KMS-11 (cell line): Measurements from ENCODE around the gene RRAGD.
"Not testable (repeated sequence)": the region's sequence is repeated elsewhere in the genome, so short reads cannot be mapped to it uniquely, and the experiment has no call there.

Experiments
- H2AFZ ChIP-seq: fragments of 200-600 bp; sonication (generic); 2 replicates; pipeline ENCODE4 v1.6.1; 2016; ENCODE audit warnings: antibody characterized with exemption, mixed run types, low read depth
- H3K27ac ChIP-seq: fragments of 200-600 bp; sonication (generic); 2 replicates; pipeline ENCODE4 v1.6.1; 2016; ENCODE audit warnings: mild to moderate bottlenecking, mixed run types
- H3K27me3 ChIP-seq: fragments of 200-600 bp; sonication (generic); 2 replicates; pipeline ENCODE4 v1.6.1; 2017; ENCODE audit warnings: mild to moderate bottlenecking, low read depth, mixed run types, moderate library complexity; ENCODE audit not compliant: insufficient read depth
- H3K36me3 ChIP-seq: fragments of 200-600 bp; sonication (generic); 2 replicates; pipeline ENCODE4 v1.6.1; 2017; ENCODE audit warnings: mild to moderate bottlenecking, mixed run types; ENCODE audit not compliant: insufficient read depth
- H3K4me1 ChIP-seq: fragments of 200-600 bp; sonication (generic); 2 replicates; pipeline ENCODE4 v1.6.1; 2016; ENCODE audit warnings: mild to moderate bottlenecking, low read depth, mixed run types; ENCODE audit not compliant: poor library complexity, severe bottlenecking
- H3K4me2 ChIP-seq: fragments of 200-600 bp; sonication (generic); 2 replicates; pipeline ENCODE4 v1.7.0; 2016; ENCODE audit warnings: mild to moderate bottlenecking, mixed run types
- H3K4me3 ChIP-seq: fragments of 200-600 bp; sonication (generic); IDR thresholded peaks from 2 replicates; pipeline ENCODE4 v1.6.1; 2017; ENCODE audit warnings: low read depth, low read length, mixed read lengths; ENCODE audit not compliant: insufficient read depth
- H3K79me2 ChIP-seq: fragments of 200-600 bp; sonication (generic); 2 replicates; pipeline ENCODE4 v1.6.1; 2016; ENCODE audit warnings: low read depth, mixed run types; ENCODE audit not compliant: insufficient read depth
- H3K9ac ChIP-seq: fragments of 200-600 bp; sonication (generic); 2 replicates; pipeline ENCODE4 v1.6.1; 2016; ENCODE audit warnings: mild to moderate bottlenecking, mixed run types
- H4K20me1 ChIP-seq: fragments of 200-600 bp; sonication (generic); 2 replicates; pipeline ENCODE4 v1.6.1; 2016; ENCODE audit warnings: mild to moderate bottlenecking, mixed run types; ENCODE audit not compliant: insufficient read depth
- TF ChIP-seq, protein P1 (sequence below): fragments of 200-600 bp; sonication (generic); conservative IDR thresholded peaks from 2 replicates; pipeline ENCODE4 v1.6.1; 2017; ENCODE audit warnings: low read depth, mild to moderate bottlenecking, antibody characterized with exemption, low read length, moderate library complexity, mixed read lengths

RRAGD gene

DNA sequence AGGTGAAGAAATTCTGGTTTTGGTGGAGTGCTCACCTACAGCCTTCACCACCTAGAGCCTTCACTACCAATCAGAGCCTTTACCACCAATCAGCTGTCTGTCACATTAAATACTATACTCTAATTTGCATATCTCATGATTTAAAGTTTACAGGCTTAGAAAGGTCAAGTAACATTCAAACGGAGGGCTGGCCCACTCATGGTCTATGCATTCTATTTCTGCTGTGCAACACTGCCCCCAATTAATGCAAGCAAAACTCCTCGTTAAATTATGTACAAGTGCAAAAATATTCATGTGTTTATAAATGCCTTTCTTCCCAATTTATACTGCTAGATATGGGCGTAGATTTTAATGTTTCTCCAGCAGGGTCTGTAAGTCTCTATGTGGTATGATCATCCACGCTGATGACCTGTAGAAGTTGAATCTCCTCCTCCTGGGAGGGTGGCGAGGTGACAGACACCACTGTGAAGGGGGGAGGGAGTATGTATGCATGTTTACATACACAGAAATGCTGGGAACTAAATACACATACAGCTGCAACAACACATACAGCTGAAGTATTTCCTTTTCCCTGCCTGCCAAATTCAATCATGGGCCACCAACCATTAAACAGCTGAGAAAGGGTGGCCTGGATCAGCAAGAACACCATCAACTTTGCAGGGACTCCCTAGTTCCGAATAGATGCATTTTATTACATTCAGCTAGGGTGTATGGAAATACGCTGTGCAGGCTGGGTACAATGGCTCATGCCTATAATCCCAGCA, 13.1 kb downstream of the RRAGD start:
- Histone ChIP-seq H3K79me2 (no peaks in the 10 kb centered on the region), H3K4me1 (peaks cover 17% of the 10 kb centered on the region), H3K4me3 (no peak overlapping the region), H4K20me1 (no peaks in the 10 kb centered on the region), H3K36me3 (no peaks in the 10 kb centered on the region; the same call in 1 of the 2 replicates), H3K27me3 (no peaks in the 10 kb centered on the region), H3K27ac (no peak overlapping the region), H3K9ac (no peak overlapping the region), H2AFZ (no peak overlapping the region), H3K4me2 (no peak overlapping the region)
- TF ChIP-seq, protein P1, sequence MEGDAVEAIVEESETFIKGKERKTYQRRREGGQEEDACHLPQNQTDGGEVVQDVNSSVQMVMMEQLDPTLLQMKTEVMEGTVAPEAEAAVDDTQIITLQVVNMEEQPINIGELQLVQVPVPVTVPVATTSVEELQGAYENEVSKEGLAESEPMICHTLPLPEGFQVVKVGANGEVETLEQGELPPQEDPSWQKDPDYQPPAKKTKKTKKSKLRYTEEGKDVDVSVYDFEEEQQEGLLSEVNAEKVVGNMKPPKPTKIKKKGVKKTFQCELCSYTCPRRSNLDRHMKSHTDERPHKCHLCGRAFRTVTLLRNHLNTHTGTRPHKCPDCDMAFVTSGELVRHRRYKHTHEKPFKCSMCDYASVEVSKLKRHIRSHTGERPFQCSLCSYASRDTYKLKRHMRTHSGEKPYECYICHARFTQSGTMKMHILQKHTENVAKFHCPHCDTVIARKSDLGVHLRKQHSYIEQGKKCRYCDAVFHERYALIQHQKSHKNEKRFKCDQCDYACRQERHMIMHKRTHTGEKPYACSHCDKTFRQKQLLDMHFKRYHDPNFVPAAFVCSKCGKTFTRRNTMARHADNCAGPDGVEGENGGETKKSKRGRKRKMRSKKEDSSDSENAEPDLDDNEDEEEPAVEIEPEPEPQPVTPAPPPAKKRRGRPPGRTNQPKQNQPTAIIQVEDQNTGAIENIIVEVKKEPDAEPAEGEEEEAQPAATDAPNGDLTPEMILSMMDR = no peak

DNA sequence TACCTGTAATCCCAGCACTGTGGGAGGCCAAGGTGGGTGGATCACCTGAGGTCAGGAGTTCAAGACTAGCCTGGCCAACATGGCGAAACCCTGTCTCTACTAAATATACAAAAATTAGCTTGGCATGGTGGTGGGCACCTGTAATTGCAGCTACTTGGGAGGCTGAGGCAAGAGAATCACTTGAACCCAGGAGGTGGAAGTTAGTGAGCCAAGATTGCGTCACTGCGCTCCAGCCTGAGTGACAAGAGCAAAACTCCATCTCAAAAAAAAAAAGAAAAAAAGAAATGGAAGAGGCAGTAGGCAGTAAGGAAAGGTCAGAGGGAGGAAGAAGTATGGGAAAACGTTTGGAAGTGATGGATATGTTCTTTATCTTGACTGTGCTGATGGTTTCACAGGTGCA, 14.2 kb downstream of the RRAGD start:
- H3K4me1 ChIP-seq = peaks cover 26% of the 10 kb centered on the region
- not testable (repeated sequence) for H3K36me3 ChIP-seq, H3K79me2 ChIP-seq, H2AFZ ChIP-seq, H3K4me2 ChIP-seq, H4K20me1 ChIP-seq, H3K27me3 ChIP-seq, H3K27ac ChIP-seq, H3K9ac ChIP-seq, H3K4me3 ChIP-seq

DNA sequence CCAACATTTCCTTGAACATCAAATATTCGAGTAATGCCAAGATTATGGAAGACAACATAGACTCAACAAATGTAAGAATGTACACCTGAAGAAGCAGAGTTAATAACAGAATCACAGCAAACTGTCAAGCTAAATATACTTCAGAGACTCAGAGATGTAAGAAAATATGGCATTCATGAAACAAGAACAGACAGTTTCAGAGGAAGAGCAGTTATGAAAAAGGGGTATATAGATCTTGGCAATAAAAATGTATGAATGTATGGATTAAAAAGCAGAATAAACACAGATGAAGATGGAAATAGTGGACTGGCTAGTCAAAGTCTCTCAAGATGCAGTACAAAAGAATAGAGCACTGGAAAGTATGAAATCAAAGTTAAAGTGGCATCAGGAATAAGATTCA, 18.4 kb downstream of the RRAGD start:
- H3K4me2 ChIP-seq = 0 out of 2 replicates have a peak overlapping the region, but pooled peaks have one; percentile 21
- no peak overlapping the region for H3K27ac ChIP-seq
- no peak overlapping the region for H3K4me3 ChIP-seq
- H3K27me3 ChIP-seq = no peaks in the 10 kb centered on the region
- H3K9ac ChIP-seq = no peak overlapping the region
- no peak overlapping the region for H2AFZ ChIP-seq
- no peaks in the 10 kb centered on the region; the same call in 1 of the 2 replicates for H3K79me2 ChIP-seq
- no peaks in the 10 kb centered on the region; the same call in 1 of the 2 replicates for H3K36me3 ChIP-seq
- TF ChIP-seq, protein P1 = no peak
- no peaks in the 10 kb centered on the region for H4K20me1 ChIP-seq
- peaks cover 47% of the 10 kb centered on the region for H3K4me1 ChIP-seq

DNA sequence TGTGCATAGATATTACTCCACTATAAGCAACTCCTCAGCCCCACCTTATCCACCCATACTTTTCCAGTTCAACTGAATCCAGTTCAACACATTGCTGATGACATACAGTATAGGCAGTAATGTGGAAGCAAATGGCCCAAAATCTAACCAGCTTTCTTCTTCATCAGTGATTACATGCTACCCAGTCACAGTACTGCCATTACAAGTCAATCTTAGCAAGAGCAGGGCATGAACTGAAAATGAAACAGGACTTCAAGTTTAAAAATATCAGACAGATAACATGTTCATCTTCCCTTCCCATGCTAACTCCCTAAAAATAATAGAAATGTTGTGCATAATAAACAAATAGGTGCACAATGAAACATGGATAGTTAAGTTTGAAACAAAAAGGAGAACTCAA, 19.2 kb downstream of the RRAGD start:
- peaks cover 55% of the 10 kb centered on the region for H3K4me1 ChIP-seq
- H4K20me1 ChIP-seq = no peaks in the 10 kb centered on the region

More for the DNA sequence above, 19.2 kb downstream of the RRAGD start:
- H3K4me3 ChIP-seq = no peak overlapping the region
- no peaks in the 10 kb centered on the region; the same call in 1 of the 2 replicates for H3K36me3 ChIP-seq
- no peak overlapping the region for H3K27ac ChIP-seq
- peak overlapping the region; percentile 60; the same call in 1 of the 2 replicates for H3K4me2 ChIP-seq
- H3K9ac ChIP-seq = no peak overlapping the region
- H3K27me3 ChIP-seq = no peaks in the 10 kb centered on the region
- TF ChIP-seq, protein P1 = no peak
- no peak overlapping the region for H2AFZ ChIP-seq
- H3K79me2 ChIP-seq = no peaks in the 10 kb centered on the region; the same call in 1 of the 2 replicates
